ENCODE data around the gene ERC2. TPM values are rescaled to one million over a fixed set of nuclear protein-coding genes. Genes with fewer than 3 reads are reported as not detected.

ERC2 gene
- total RNA-seq, 1 donor from 2014 or later = 0.32 TPM

- no peak for DNase-seq (ENCODE audit: low read depth)
Observed at GRCh38 chr3:55654123-55654760, 814.0 kb downstream of the ERC2 start.

- DNase-seq (ENCODE audit: low read depth) = no peak
Observed at GRCh38 chr3:55651011-55651410, 817.3 kb downstream of the ERC2 start.

- DNase-seq (ENCODE audit: low read depth) = no peak
Observed at GRCh38 chr3:55650011-55650410, 818.3 kb downstream of the ERC2 start.

- no peak for DNase-seq (ENCODE audit: low read depth)
Observed at GRCh38 chr3:55649554-55649953, 818.7 kb downstream of the ERC2 start.

GRCh38 chr3:55648591-55649318 is 819.5 kb downstream of the ERC2 start:
- DNase-seq (ENCODE audit: low read depth) = no peak

GRCh38 chr3:55647670-55648069 is 820.6 kb downstream of the ERC2 start:
- DNase-seq (ENCODE audit: low read depth) = peak; percentile 51

- no peak for DNase-seq (ENCODE audit: low read depth)
Observed at GRCh38 chr3:55647063-55647462, 821.2 kb downstream of the ERC2 start.

GRCh38 chr3:55646121-55646520 is 822.1 kb downstream of the ERC2 start:
- no peak for DNase-seq (ENCODE audit: low read depth)

- DNase-seq (ENCODE audit: low read depth) = no peak
Observed at GRCh38 chr3:55645422-55645821, 822.8 kb downstream of the ERC2 start.

GRCh38 chr3:55643283-55643682 is 825.0 kb downstream of the ERC2 start:
- no peak for DNase-seq (ENCODE audit: low read depth)

- DNase-seq (ENCODE audit: low read depth) = no peak
Observed at GRCh38 chr3:55641964-55642363, 826.3 kb downstream of the ERC2 start.

GRCh38 chr3:55639896-55640765 is 828.1 kb downstream of the ERC2 start:
- DNase-seq (ENCODE audit: low read depth) = no peak

- DNase-seq (ENCODE audit: low read depth) = no peak
Observed at GRCh38 chr3:55639143-55639542, 829.1 kb downstream of the ERC2 start.

GRCh38 chr3:55637906-55638638 is 830.2 kb downstream of the ERC2 start:
- DNase-seq (ENCODE audit: low read depth) = no peak

GRCh38 chr3:55636300-55637195 is 831.7 kb downstream of the ERC2 start:
- DNase-seq (ENCODE audit: low read depth) = no peak

GRCh38 chr3:55634345-55634744 is 833.9 kb downstream of the ERC2 start:
- no peak for DNase-seq (ENCODE audit: low read depth)

GRCh38 chr3:55633333-55633732 is 834.9 kb downstream of the ERC2 start:
- no peak for DNase-seq (ENCODE audit: low read depth)

GRCh38 chr3:55631766-55632331 is 836.4 kb downstream of the ERC2 start:
- no peak for DNase-seq (ENCODE audit: low read depth)

- no peak for DNase-seq (ENCODE audit: low read depth)
Observed at GRCh38 chr3:55630921-55631299, 837.4 kb downstream of the ERC2 start.

All from myocyte (in vitro differentiated cells).